Subcutaneous adipose tissue (tissue), 4 donors: ENCODE measurements around the gene ANKRD13C. TPM values are rescaled to one million over a fixed set of nuclear protein-coding genes. Genes with fewer than 3 reads are reported as not detected.

ENCODE experiments used
- CTCF ChIP-seq: fragments of 450-650 bp; IDR thresholded peaks from one replicate; pipeline ENCODE4 v1.5.1; 2016; ENCODE audit warnings: low read depth, mild to moderate bottlenecking, control low read depth, antibody characterized with exemption, moderate library complexity
- total RNA-seq, 4 donors: library from RNA; depleted of rRNA; stranded (reverse); fragments of >200 nt; gene quantifications; one replicate each; pipeline ENCODE4 v1.1.0, GENCODE V29; 2016

ANKRD13C gene
- total RNA-seq, 4 donors from 2014 or later = 19.4 to 26.4 (median 24.4) TPM

GRCh38 chr1:70224954-70225353 is 129.6 kb downstream of the ANKRD13C start:
- TF ChIP-seq CTCF = no peak

- no peak for TF ChIP-seq CTCF
Observed at GRCh38 chr1:70222716-70223235, 131.7 kb downstream of the ANKRD13C start.

DNA sequence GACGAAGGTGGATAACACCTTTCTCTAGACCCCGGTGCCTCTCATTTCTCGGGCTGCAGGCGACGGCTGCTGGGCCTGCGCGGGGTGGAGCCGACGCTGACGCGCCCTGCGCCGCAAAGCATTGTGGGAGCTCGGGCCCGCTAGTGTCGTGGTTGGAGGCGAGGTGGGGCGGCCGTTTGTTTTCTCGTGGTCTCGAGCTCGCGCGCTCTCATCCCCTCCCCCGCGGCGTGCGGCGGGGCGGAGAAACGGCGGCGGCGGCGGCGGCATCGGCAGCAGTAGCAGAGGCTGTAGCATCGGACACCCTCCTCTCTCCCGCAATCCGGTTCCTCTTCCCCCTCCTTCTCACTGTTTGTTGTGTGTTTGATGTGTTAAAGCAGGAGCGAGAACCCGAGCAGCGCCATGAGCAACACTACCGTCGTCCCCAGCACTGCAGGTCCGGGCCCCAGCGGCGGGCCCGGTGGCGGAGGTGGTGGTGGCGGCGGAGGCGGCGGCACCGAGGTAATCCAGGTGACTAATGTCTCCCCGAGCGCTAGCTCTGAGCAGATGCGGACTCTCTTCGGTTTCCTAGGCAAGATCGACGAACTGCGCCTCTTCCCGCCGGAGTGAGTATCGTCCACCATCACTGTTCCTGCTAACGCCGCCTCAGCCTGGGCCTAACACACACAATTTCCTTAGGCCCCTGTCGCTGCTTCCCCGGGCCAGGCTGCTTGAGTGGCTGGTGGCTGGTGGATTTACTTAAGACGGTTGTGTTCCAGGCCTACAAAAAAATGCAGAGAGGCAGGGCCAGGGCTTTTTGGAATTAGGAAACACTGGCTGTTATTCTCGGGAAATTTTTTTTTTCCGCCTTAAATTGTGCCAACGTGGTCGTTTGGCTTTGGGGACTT is 133.0 kb downstream of the ANKRD13C start, which contains the start of gene SRSF11:
Gene SRSF11, plus strand, starts transcription at position 143 of the 884 bp plus-strand sequence. Its CDS starts 257 bp downstream, at position 400.
- no peak for TF ChIP-seq CTCF

- TF ChIP-seq CTCF = no peak
Observed at GRCh38 chr1:70220517-70221237, 133.8 kb downstream of the ANKRD13C start.

GRCh38 chr1:70220015-70220414 is 134.5 kb downstream of the ANKRD13C start:
- no peak for TF ChIP-seq CTCF

- TF ChIP-seq CTCF = no peak
Observed at GRCh38 chr1:70211541-70211940, 143.0 kb downstream of the ANKRD13C start.

GRCh38 chr1:70210820-70211219 is 143.7 kb downstream of the ANKRD13C start:
- TF ChIP-seq CTCF = no peak
